H1 (cell line): ENCODE results near the gene CA9. TPM values are rescaled to one million over a fixed set of nuclear protein-coding genes. Genes with fewer than 3 reads are reported as not detected.

ENCODE experiments used
- CTCF ChIA-PET: fragments of 300-600 bp; sonication (Branson Sonifier 250); formaldehyde crosslinking; loops from one replicate; lab custom pipeline; 2021; ENCODE audit not compliant: partially characterized antibody; lab: Charles Lee
- POLR2A ChIA-PET: fragments of 300-600 bp; sonication (Branson Sonifier 250); formaldehyde crosslinking; loops from one replicate; lab custom pipeline; 2021; ENCODE audit warnings: inconsistent platforms; ENCODE audit not compliant: partially characterized antibody; lab: Charles Lee
- DNase-seq, 2 experiments: peaks; one replicate each; pipeline versions ENCODE4 v3.0.0 to v3.0.0-alpha.2; 2010 to 2022; ENCODE audit warnings: low spot score in 2 of 2, low read depth in 1 of 2, mixed read lengths in 1 of 2
- FAIRE-seq: peaks from 2 replicates; lab custom pipeline; 2011; peaks lifted over from hg19 to GRCh38; lab: Jason Lieb, UNC
- H2AFZ ChIP-seq: 2 replicates; pipeline ENCODE4 v1.8.1; 2012; ENCODE audit warnings: low read length, inconsistent platforms
- H2AK5ac ChIP-seq: 2 replicates; pipeline ENCODE4 v1.6.1; 2013; ENCODE audit warnings: low read depth, low read length
- H2BK120ac ChIP-seq: replicated peaks from 2 replicates; pipeline ENCODE3; 2013; ENCODE audit warnings: low read depth, low read length, inconsistent platforms
- H2BK12ac ChIP-seq: 2 replicates; pipeline ENCODE4 v1.6.1; 2013; ENCODE audit warnings: low read depth, low read length
- H2BK15ac ChIP-seq: 2 replicates; pipeline ENCODE4 v1.6.1; 2013; ENCODE audit warnings: low read length
- H2BK20ac ChIP-seq: 2 replicates; pipeline ENCODE4 v1.6.1; 2013; ENCODE audit warnings: low read length
- H2BK5ac ChIP-seq: 2 replicates; pipeline ENCODE4 v1.6.1; 2013; ENCODE audit warnings: low read depth, low read length
- H3K14ac ChIP-seq: 2 replicates; pipeline ENCODE4 v1.6.1; 2013; ENCODE audit warnings: inconsistent platforms; ENCODE audit not compliant: insufficient read length
- H3K18ac ChIP-seq: 2 replicates; pipeline ENCODE4 v1.6.1; 2013; ENCODE audit warnings: low read length; ENCODE audit errors: extremely low read depth
- H3K23ac ChIP-seq: 2 replicates; pipeline ENCODE4 v1.6.1; 2013; ENCODE audit warnings: inconsistent platforms; ENCODE audit not compliant: insufficient read length
- H3K23me2 ChIP-seq: 2 replicates; pipeline ENCODE4 v1.6.1; 2013; ENCODE audit warnings: low read depth, low read length
- H3K27ac ChIP-seq: 2 replicates; pipeline ENCODE4 v1.6.1; 2011; ENCODE audit warnings: low read depth, low read length, inconsistent platforms
- H3K27me3 ChIP-seq, 4 experiments: replicated peaks in 1 of 4; 1 replicate in 1 of 4; 2 replicates in 3 of 4; pipeline versions ENCODE4 v1.6.1 to v1.8.1; 2011 to 2013; ENCODE audit warnings: low read length in 3 of 4, mild to moderate bottlenecking in 3 of 4, inconsistent platforms in 2 of 4, mixed read lengths in 2 of 4, moderate library complexity in 1 of 4; ENCODE audit not compliant: control insufficient read depth in 3 of 4, insufficient read depth in 3 of 4; ENCODE audit errors: extremely low read depth in 1 of 4
- H3K36me3 ChIP-seq, 4 experiments: 2 replicates each; pipeline versions ENCODE4 v1.6.1 to v1.8.1; 2011 to 2013; ENCODE audit warnings: mild to moderate bottlenecking in 4 of 4, low read length in 3 of 4, moderate library complexity in 2 of 4, control low read depth in 1 of 4, inconsistent platforms in 1 of 4; ENCODE audit not compliant: insufficient read depth in 4 of 4, control insufficient read depth in 2 of 4
- H3K4ac ChIP-seq: replicated peaks from 2 replicates; pipeline ENCODE3; 2013; ENCODE audit warnings: low read length, low read depth, mixed read lengths, inconsistent platforms; ENCODE audit not compliant: insufficient read length
- H3K4me1 ChIP-seq, 4 experiments: replicated peaks in 1 of 4; 1 replicate in 1 of 4; 2 replicates in 3 of 4; pipeline versions ENCODE4 v1.6.1 to v1.8.1; 2011 to 2013; ENCODE audit warnings: low read length in 3 of 4, inconsistent platforms in 2 of 4, mixed read lengths in 1 of 4; ENCODE audit not compliant: insufficient read depth in 4 of 4, control insufficient read depth in 3 of 4
- H3K4me2 ChIP-seq, 2 experiments: 2 replicates each; pipeline versions ENCODE4 v1.6.1 to v1.8.1; 2011 to 2013; ENCODE audit warnings: low read depth in 2 of 2, low read length in 2 of 2, control low read depth in 1 of 2, inconsistent platforms in 1 of 2, mild to moderate bottlenecking in 1 of 2; ENCODE audit not compliant: insufficient read depth in 1 of 2
- H3K4me3 ChIP-seq, 4 experiments: fragments of 200-600, 300-600 bp in 1 of 4; sonication (generic), shearing (Covaris generic), sonication (Bioruptor Twin) in 1 of 4; 2 replicates each; pipeline versions ENCODE4 v1.5.1 to v1.8.1; 2011 to 2016; ENCODE audit warnings: low read length in 4 of 4, low read depth in 3 of 4, control low read depth in 2 of 4, inconsistent platforms in 2 of 4, mild to moderate bottlenecking in 2 of 4, mixed read lengths in 1 of 4, moderate library complexity in 1 of 4; ENCODE audit not compliant: insufficient read depth in 2 of 4; ENCODE audit errors: extremely low read depth in 1 of 4
- H3K56ac ChIP-seq: replicated peaks from 2 replicates; pipeline ENCODE3; 2013; ENCODE audit warnings: low read depth, mild to moderate bottlenecking, mixed read lengths, low read length, inconsistent platforms; ENCODE audit not compliant: insufficient read length
- H3K79me1 ChIP-seq: 2 replicates; pipeline ENCODE4 v1.6.1; 2013; ENCODE audit warnings: low read depth, low read length, control low read depth
- H3K79me2 ChIP-seq, 2 experiments: 2 replicates each; pipeline versions ENCODE4 v1.6.1 to v1.8.1; 2012 to 2013; ENCODE audit warnings: low read length in 2 of 2, mild to moderate bottlenecking in 2 of 2, inconsistent platforms in 1 of 2; ENCODE audit not compliant: insufficient read depth in 2 of 2, control insufficient read depth in 1 of 2
- H3K9ac ChIP-seq, 4 experiments: replicated peaks in 1 of 4; 1 replicate in 1 of 4; 2 replicates in 3 of 4; pipeline versions ENCODE4 v1.6.1 to v1.8.1; 2011 to 2013; ENCODE audit warnings: low read depth in 3 of 4, low read length in 3 of 4, control low read depth in 2 of 4, mild to moderate bottlenecking in 2 of 4, moderate library complexity in 2 of 4, inconsistent platforms in 1 of 4; ENCODE audit errors: extremely low read depth in 1 of 4
- H3K9me3 ChIP-seq, 2 experiments: 2 replicates each; pipeline versions ENCODE4 v1.6.1 to v1.8.1; 2012 to 2013; ENCODE audit warnings: mild to moderate bottlenecking in 2 of 2, moderate library complexity in 2 of 2, control low read depth in 1 of 2, inconsistent platforms in 1 of 2, low read depth in 1 of 2, low read length in 1 of 2, mixed read lengths in 1 of 2; ENCODE audit not compliant: insufficient read depth in 2 of 2
- H4K20me1 ChIP-seq, 2 experiments: replicated peaks in 1 of 2; 2 replicates each; pipeline versions ENCODE3 to v1.8.1; 2011 to 2013; ENCODE audit warnings: inconsistent platforms in 2 of 2, low read length in 2 of 2, mild to moderate bottlenecking in 1 of 2; ENCODE audit not compliant: insufficient read depth in 2 of 2, control insufficient read depth in 1 of 2
- H4K5ac ChIP-seq: 2 replicates; pipeline ENCODE4 v1.6.1; 2013; ENCODE audit warnings: low read length, low read depth, mixed read lengths, inconsistent platforms; ENCODE audit not compliant: insufficient read length
- H4K8ac ChIP-seq: 2 replicates; pipeline ENCODE4 v1.8.0; 2013; ENCODE audit warnings: mild to moderate bottlenecking, moderate library complexity, low read length, inconsistent platforms; ENCODE audit not compliant: insufficient read depth; ENCODE audit errors: extremely low read depth
- H4K91ac ChIP-seq: replicated peaks from 2 replicates; pipeline ENCODE3; 2013; ENCODE audit warnings: low read length, mixed read lengths, inconsistent platforms; ENCODE audit not compliant: insufficient read length
- BCL11A ChIP-seq, 2 experiments: IDR thresholded peaks; one replicate each; pipeline ENCODE4 v1.6.1; 2011; ENCODE audit warnings: low read depth in 2 of 2, low read length in 2 of 2, mild to moderate bottlenecking in 2 of 2
- CBX5 ChIP-seq: fragments of 300-800, 300-1000 bp; sonication (generic); IDR thresholded peaks from 2 replicates; pipeline ENCODE4 v1.7.1; 2016; ENCODE audit warnings: antibody characterized with exemption, low read length, low read depth
- CHD1 ChIP-seq: IDR thresholded peaks from 2 replicates; pipeline ENCODE4 v1.6.1; 2012; ENCODE audit warnings: low read depth, low read length, improper control_type of control experiment
- CTBP2 ChIP-seq: IDR thresholded peaks from 2 replicates; pipeline ENCODE4 v1.7.0; 2011; ENCODE audit warnings: borderline replicate concordance, mild to moderate bottlenecking, moderate library complexity, mixed read lengths, low read length; ENCODE audit not compliant: insufficient read depth, insufficient read length
- EZH2 ChIP-seq: fragments of 200-600 bp; sonication (generic); IDR thresholded peaks from 2 replicates; pipeline ENCODE4 v1.7.1; 2012; ENCODE audit warnings: low read depth, mild to moderate bottlenecking, moderate library complexity, low read length, inconsistent platforms; ENCODE audit not compliant: severe bottlenecking
- HDAC2 ChIP-seq, 2 experiments: fragments of 300-600 bp in 1 of 2; sonication (generic) in 1 of 2; IDR thresholded peaks; 2 replicates each; pipeline ENCODE4 v1.6.1; 2011 to 2012; ENCODE audit warnings: low read depth in 2 of 2, low read length in 2 of 2, mild to moderate bottlenecking in 2 of 2, moderate library complexity in 2 of 2, borderline replicate concordance in 1 of 2, inconsistent platforms in 1 of 2
- RAD21 ChIP-seq, 2 experiments: IDR thresholded peaks in 1 of 2; conservative IDR thresholded peaks in 1 of 2; 2 replicates each; pipeline ENCODE4 v1.6.1; 2011; ENCODE audit warnings: low read depth in 2 of 2, low read length in 2 of 2, improper control_type of control experiment in 1 of 2, inconsistent platforms in 1 of 2, mild to moderate bottlenecking in 1 of 2, moderate library complexity in 1 of 2
- SIN3A ChIP-seq, 2 experiments: IDR thresholded peaks in 1 of 2; conservative IDR thresholded peaks in 1 of 2; 2 replicates each; pipeline ENCODE4 v1.6.1; 2011 to 2012; ENCODE audit warnings: low read length in 2 of 2, improper control_type of control experiment in 1 of 2, low read depth in 1 of 2, mild to moderate bottlenecking in 1 of 2
- SRF ChIP-seq: IDR thresholded peaks from 2 replicates; pipeline ENCODE4 v1.6.1; 2011; ENCODE audit warnings: mild to moderate bottlenecking, low read depth, low read length, moderate library complexity
- SUZ12 ChIP-seq: fragments of 200-600 bp; sonication (generic); IDR thresholded peaks from 2 replicates; pipeline ENCODE4 v1.6.1; 2012; ENCODE audit warnings: mild to moderate bottlenecking, inconsistent platforms, low read length, moderate library complexity, mixed read lengths
- TAF1 ChIP-seq: IDR thresholded peaks from 2 replicates; pipeline ENCODE4 v1.6.1; 2011; ENCODE audit warnings: mild to moderate bottlenecking, low read depth, low read length
- TCF12 ChIP-seq: IDR thresholded peaks from 2 replicates; pipeline ENCODE4 v1.6.1; 2011; ENCODE audit warnings: low read depth, mild to moderate bottlenecking, low read length
- WGBS, 2 experiments: shearing (Covaris generic) in 1 of 2; methylation state at CpG; one replicate each; pipeline versions ENCODE4 v1.1.6 to v1.1.7; 2013 to 2015; ENCODE audit warnings: low lambda C conversion rate in 2 of 2, mixed read lengths in 2 of 2, inconsistent platforms in 1 of 2, low coverage in 1 of 2, missing lambda C conversion rate in 1 of 2; ENCODE audit not compliant: insufficient replicate concordance in 2 of 2, insufficient coverage in 1 of 2, insufficient read length in 1 of 2; ENCODE audit errors: extremely low coverage in 1 of 2, missing lambda C conversion rate in 1 of 2; 5-methylcytosine and 5-hydroxymethylcytosine counted together
- polyA plus RNA-seq, 7 experiments: library from polyadenylated mRNA; depleted of rRNA in 3 of 7; stranded (reverse) in 5 of 7; unstranded in 2 of 7; fragments of >200 nt in 5 of 7; fragments of 200-250 nt in 2 of 7; gene quantifications; 1 replicate in 5 of 7; 2 replicates in 1 of 7; 4 replicates in 1 of 7; pipeline versions ENCODE4 v1.2.1 to v1.2.3, GENCODE V29; 2011 to 2013; ENCODE audit warnings: missing spikeins in 2 of 7, mixed read lengths in 2 of 7
- total RNA-seq: library from RNA; stranded (reverse); fragmentation: NEBNext Ultra II Directional; extraction: Animal tissue kit (Norgen Biotek cat#: 25700); gene quantifications from 2 replicates; pipeline ENCODE4 v1.2.1, GENCODE V29; 2021

CA9 gene
- total and polyA plus RNA-seq, 2 of the 8 experiments (the other 6 are each of a cell fraction or from before 2014, with no cell fraction given), result 1.3 to 1.8 TPM

DNA sequence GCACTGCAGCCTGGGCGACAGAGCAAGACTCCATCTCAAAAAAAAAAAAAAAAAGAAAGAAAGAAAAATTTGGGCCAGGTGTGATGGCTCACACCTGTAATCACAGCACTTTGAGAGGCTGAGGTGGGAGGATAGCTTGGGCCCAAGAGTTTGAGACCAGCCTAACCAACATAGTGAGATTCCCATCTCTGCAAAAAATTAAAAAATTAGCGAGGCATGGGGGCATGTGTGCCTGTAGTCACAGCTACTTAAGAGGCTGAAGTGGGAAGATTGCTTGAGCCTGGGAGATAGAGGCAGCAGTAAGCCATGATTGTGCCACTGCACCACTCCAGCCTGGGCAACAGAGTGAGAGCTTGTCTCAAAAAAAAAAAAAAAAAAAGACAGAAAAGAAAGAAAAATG lies 20.1 kb upstream of the CA9 start:
- H2BK20ac ChIP-seq, result no peak overlapping the region
- no peaks in the 10 kb centered on the region for H3K9me3 ChIP-seq
- no peak overlapping the region for H3K14ac ChIP-seq
- H3K4ac ChIP-seq, result no peak overlapping the region
- H3K79me2 ChIP-seq, result no peaks in the 10 kb centered on the region
- H2BK12ac ChIP-seq, result no peak overlapping the region
- no peak overlapping the region for H3K4me3 ChIP-seq
- POLR2A ChIA-PET, result interaction anchor here (0.8 kb wide), 1 partner anchor 30 kb away, joined by 3 read pairs; no protein-coding TSS in a partner anchor
- H3K36me3 ChIP-seq, result no peaks in the 10 kb centered on the region
- no peak overlapping the region for H4K5ac ChIP-seq
- FAIRE-seq (no peak), DNase-seq (no peak)
- H4K20me1 ChIP-seq, result no peaks in the 10 kb centered on the region
- H2BK120ac ChIP-seq, result no peak overlapping the region
- no peak overlapping the region for H3K23ac ChIP-seq
- H3K23me2 ChIP-seq, result peaks cover 8% of the 10 kb centered on the region
- TF ChIP-seq SRF, result no peak
- TF ChIP-seq TAF1, result no peak
- no peak for TF ChIP-seq CHD1
- TF ChIP-seq SUZ12, result no peak
- TF ChIP-seq EZH2, result no peak
- no peak for TF ChIP-seq BCL11A (IDR thresholded peaks at IDR 0.05; ENCODE audit: low read depth in 2 of 2, low read length in 2 of 2)
- TF ChIP-seq CBX5, result no peak
- TF ChIP-seq TCF12, result no peak
- TF ChIP-seq HDAC2 (IDR thresholded peaks at IDR 0.05; ENCODE audit: borderline replicate concordance in 1 of 2, low read depth in 2 of 2, low read length in 2 of 2), result no peak
- TF ChIP-seq CTBP2, result no peak
- TF ChIP-seq SIN3A (conservative IDR thresholded peaks at IDR 0.05 in 1 of 2, IDR thresholded peaks at IDR 0.05 in 1 of 2; ENCODE audit: low read depth in 1 of 2, low read length in 2 of 2), result no peak
- TF ChIP-seq RAD21 (IDR thresholded peaks at IDR 0.05 in 1 of 2, conservative IDR thresholded peaks at IDR 0.05 in 1 of 2; ENCODE audit: low read depth in 2 of 2, low read length in 2 of 2), result no peak
- no peak overlapping the region for H2BK15ac ChIP-seq
- H2AK5ac ChIP-seq, result no peak overlapping the region
- no peak overlapping the region for H3K4me2 ChIP-seq
- H3K56ac ChIP-seq, result no peak overlapping the region
- no peaks in the 10 kb centered on the region for H3K79me1 ChIP-seq
- no peak overlapping the region for H2AFZ ChIP-seq
- CTCF ChIA-PET, result interaction anchor here (0.6 to 15.9 kb wide), 4 partner anchors 26 to 1833 kb away, joined by 3 to 347 read pairs (median 4); partner anchors contain the start of gene TPM2
- H4K8ac ChIP-seq, result no peak overlapping the region
- no peak overlapping the region for H3K9ac ChIP-seq
- no peak overlapping the region for H2BK5ac ChIP-seq
- no peak overlapping the region for H3K18ac ChIP-seq
- peaks cover 0 to 7% (median 0%) of the 10 kb centered on the region in 4 experiments; a peak in 1 of 7 replicates for H3K27me3 ChIP-seq
- 75% methylated on average over 2 of the region's 2 CpGs; no CpG with 5 or more reads in 1 of the 2 experiments for WGBS, 2 experiments
- H4K91ac ChIP-seq, result no peak overlapping the region
- peaks cover 2 to 17% (median 12%) of the 10 kb centered on the region in 4 experiments; a peak in 6 of 7 replicates for H3K4me1 ChIP-seq
- H3K27ac ChIP-seq, result no peak overlapping the region
